Medulla oblongata (tissue), 1 donor: Measurements from ENCODE around the gene EDRF1.

Experiments used
- DNase-seq: peaks from one replicate; pipeline ENCODE4 v3.0.0-alpha.2; 2015; ENCODE audit errors: extremely low spot score

Gene EDRF1

DNA sequence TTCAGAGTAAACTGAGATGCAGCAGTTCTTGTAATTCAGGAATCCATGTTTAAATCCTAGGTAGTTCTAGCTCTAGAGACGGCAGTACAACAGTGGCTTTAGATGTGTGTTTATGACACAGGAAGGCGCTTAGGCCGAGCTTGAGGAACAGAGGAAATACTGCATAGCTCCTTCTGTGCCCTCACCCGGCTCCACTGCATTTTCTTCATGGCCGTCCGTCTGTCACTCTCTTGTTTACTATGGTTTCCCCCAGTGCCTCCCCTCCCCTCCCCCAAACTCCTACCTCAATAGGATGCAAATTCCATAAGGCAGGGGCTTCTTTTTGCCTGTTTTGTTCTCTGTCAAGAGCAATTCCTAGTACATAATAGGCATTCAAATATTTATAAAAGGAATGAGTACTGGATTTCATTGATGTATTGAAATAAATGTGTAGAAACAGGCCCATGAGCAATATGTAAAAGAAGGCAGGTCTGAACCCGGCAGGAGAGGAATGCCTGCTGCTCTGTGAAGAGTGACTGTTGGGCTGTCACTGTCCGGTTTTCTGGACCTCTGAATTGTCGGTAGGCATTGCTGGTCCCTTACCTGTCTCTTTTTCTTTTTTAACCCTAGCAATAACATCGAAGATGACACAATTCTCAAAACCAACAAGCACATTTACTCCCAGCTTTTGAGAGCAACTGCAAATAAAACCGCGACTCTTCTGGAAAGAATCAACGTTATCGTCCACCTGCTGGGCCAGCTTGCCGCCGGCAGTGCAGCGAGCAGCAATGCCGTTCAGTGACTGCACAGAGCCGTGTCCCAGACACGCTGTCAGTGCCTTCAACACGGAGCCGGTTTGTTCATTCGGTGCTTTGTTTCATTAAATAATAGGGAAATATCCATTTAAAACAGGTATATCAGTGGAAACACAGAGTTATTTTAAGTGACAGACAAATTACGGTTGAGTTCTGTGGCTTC, 43.5 kb downstream of the EDRF1 start:
- no peak for DNase-seq

DNA sequence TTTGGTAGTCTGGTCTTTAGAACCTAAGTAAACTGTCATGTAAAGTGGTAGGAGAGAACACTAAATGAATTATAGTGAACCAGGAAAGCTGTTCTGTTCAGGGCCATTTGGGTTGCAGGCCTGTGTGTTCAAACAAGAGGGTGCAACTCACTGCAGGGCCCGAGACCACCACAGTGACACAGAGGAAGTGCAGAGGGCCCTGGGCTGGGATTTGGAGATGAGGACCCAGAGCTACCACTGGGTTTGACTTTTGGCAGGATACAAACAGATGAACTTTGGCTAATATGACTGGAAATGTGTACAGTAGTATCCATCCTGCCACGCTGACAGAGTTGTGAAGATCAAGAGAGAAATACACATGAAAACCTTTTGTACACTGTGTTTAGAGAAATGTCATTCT, 46.3 kb downstream of the EDRF1 start:
- no peak for DNase-seq

DNA sequence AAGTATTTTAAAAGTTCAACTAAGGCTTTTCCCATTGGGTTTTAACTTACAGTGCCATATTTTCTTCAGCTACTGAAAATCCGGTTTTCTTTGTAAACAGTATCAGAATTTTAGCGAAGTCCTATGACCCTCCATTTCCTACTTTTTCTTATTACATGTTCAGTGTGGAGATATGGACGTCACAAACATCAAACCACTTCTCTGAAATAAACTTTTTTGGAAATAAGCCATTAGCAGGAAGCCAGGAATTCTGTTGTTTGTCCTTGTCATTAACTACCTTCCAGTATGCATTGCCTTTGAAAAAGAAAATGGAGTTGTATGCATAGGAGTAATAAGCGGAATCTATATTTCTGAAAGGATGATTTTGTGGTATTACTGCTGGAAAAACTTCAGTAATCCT, 47.0 kb downstream of the EDRF1 start:
- no peak for DNase-seq

DNA sequence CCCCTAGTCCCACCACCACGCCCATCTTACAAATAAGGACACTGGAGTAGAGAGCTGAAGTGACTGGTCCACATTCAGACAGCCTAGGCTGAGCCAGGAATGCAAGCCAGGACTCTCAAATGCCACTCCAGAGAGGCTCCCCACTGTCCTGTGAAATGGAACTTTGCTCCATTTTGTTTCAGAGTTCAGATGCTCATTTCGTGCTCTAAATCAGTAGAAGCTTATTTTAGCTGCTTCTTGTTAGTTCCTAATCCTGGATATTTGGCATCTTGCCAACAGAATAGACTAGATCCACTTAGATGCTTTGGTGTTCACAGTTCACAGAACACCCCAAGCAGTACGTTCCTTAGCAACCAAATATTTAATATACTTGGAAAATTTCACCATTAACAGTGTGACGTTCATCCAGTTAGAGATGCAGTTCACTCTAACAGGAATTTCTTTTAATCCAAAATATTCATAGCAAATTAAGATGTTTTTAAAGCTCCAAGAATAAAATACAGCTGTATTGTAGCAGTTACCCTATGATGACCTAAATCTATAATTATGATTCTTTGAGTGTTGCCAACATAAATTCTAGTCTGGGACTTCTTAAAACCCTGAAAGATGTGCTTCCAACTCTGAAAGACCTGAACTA, 48.8 kb downstream of the EDRF1 start:
- peak; percentile 49 for DNase-seq

DNA sequence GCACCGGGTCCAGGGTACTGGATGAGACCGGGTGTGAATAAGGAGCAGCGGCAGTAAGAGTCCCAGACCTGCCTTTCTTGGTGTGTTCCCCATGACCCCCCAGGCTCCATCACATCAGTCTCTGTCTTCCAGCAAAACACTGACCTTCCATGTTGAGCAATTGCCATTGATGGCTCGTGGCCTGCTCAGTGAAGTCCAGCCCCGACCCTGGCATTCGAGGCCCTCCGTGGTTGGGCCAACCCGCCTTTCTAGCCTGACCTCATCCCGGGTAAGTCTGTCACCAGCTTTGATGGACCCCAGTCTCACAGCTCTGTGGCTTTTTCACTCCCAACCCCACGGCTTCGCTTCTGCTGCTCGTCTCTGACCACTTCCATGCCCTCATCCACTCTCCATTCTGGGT, 49.7 kb downstream of the EDRF1 start:
- DNase-seq, result no peak

DNA sequence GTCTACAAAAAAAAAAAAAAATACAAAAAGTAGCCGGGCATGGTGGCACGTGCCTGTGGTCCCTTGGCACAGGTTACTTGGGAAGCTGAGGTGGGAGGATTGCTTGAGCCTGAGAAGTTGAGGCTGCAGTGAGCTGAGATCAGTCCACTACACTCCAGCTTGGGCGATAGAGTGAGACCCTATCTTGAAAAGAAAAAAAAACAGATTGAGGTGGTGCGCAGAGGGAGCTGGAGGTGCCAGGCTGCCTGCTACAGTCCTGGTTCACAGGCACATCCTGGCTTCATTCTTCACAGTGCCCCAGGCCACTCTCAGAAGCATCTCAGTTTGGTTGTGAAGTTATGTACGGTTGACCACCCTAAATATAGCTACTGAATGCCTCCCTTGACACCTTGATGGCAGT, 51.3 kb downstream of the EDRF1 start:
- no peak for DNase-seq

DNA sequence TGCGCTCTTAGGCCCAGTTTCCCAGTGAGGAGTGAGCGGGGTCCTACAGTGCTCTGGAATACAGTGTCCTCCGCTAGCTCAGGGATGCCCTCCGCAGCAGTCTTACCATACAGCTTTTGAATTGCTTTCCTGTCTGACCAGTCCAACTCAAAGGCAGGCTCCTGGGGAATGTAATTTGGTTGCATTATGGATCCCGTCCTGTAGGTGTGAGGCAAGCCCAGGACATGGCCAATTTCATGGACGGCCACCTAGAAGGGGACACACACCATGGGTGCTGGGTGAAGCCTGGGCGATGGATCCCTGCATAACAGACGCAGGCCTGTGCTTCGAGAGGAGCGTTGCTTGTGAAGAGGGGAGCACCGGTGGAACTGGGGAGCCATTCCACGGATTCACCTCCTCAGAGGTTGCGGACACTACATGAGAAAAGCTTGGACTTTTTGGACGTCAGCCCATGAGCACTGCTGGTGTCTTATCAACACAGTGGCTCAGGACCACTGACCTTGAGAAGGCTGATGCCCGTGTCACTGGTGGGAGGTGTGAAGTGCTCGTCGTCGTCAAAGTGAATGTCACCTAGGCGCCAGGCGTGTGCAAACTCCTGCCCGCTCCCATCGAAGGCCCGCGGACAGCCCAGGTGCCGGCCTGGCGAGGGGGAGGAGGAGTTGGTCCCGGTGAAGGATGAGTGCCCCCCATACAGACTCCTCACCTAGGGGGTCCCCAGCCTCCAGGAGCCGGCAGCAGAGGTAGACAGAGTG, 52.8 kb downstream of the EDRF1 start:
- no peak for DNase-seq

DNA sequence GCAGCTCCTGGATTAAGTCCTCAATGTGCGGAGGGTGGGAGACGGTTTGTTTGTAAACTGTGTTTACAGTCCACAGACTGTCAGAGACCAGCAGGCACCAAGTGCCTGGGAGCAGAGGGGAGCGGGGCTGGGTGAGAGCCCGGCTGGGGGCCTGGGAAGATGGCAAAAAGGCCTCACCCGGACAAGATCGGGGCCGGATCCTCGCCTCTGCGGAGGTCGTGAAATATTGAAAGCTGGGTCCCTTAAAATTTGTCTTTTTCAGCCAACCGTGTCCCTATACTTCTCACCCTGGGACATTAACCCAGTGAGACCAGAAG, 53.3 kb downstream of the EDRF1 start:
- DNase-seq, result no peak

DNA sequence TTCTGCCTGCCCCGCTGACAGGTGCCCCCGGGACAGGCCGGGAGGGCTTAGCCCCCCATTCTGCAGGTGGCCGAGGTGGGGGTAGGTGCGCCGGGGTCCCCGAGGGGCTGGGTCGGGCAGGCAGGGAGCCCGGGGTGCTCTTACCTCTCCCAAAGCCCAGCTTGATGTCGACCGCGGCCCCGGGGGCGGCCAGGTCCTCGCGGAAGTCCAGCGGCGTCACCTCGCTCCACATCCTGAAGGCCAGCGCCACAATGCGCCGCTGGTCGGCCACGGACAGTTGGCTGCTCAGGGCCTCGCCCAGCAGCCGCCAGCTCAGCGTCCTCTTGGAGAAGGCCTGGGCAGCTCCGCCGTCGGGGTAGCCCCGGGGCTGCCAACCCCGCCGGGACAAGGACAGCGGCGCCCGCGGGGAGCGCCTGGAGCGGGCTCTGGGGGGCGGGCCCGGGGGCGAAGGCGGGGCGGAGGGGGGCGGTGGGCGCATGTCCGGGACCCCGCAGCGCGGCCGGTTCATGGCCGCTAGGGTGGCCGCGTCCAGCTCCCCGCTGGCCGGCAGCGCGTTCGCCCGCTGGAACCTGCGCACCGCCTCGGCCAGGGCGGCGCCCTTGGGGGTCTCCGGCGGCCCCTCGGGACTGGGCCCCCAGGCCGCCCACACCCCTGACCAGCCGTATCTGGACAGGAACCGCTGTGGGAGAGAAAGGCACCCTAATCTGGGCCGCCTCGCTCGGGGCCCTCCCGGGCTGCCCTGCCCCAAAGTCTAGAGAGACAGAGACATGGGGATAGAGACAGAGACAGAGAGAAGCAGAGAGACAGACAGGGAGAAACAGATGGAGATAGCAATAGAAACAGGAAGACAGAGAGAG, 54.4 kb downstream of the EDRF1 start:
- no peak for DNase-seq

DNA sequence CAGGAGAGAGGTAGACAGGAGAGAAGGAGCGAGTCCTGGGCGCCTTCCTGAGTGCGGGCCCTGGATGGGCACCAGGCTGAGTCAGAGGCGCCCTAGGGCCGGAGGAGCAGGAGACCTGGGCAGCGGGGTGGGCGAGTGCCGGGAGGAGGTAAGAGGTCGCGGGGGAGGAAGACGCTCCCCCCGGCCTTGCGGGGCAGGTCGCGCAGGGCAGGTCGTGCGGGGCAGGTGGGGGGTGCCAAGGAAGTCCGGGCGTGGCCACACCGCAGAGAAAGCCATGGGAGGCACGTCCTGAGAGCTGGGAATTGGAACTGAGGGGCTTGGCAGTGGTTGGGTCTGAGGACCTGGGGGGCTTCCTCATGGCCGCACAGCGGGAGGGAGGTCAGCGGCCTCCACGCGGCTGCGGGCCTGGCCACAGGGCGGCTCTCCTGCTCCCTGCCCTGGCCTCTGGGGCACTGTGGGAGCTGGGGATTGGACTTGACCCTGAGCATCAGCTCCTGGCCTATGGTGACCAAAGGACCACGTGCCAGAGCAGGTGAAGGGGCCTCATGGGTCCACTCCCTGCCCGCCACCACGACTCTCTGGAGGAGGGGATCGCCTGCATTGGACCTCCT, 55.2 kb downstream of the EDRF1 start:
- DNase-seq, result no peak

DNA sequence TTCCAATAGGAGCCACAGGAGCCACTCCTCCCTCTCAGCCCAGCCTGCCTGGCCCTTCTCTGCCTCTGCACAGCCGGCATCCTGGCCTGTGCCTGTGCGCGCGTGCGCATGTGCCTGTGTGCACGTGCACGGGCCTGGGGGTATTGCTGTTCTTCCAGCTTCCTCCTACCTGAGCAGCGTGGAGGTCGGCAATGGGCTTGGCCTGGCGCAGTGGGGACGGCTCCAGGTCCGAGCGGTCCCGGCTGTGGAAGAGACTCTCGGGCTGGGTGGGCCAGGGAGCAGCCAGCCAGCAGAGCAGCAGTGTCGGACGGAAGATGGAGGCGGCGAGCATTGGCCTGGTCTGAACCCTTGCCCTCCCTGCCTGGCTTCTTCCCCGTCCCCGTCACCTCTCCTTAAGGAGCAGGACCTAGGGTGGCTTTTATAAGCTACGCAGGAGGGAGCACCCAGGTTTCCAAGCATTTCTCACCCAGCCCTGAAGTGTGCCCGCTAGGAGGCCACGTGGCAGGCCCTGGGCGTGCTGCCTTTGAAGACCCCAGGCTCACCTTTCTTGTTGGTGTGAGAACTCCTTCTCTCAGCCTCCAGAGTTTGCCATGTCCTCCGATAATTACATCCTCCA, 56.1 kb downstream of the EDRF1 start, which contains the start of gene MMP21:
MMP21 (minus strand) TSS at position 331 of the 616 bp plus-strand sequence; CDS start at position 331, 0 bp downstream.
- DNase-seq, result no peak

DNA sequence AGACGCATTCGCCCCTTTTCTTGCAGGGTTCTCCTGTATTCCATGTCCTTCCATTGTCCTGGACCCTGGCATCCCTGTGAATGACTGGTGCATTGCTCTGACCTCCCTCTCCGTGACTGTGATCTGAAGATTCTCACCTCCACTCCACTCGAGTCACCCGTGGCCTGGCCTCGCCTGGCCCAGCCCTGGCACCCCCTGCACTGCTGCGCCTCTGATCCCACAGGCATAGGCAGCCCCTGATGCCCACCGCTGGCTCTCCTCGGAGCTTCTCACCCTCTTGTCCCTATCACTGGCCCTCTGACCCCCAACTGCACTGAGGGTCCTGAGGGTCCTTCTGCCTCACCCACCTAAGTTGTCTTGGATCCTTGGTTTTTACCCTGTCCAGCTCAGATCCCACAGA, 58.3 kb downstream of the EDRF1 start:
- no peak for DNase-seq

DNA sequence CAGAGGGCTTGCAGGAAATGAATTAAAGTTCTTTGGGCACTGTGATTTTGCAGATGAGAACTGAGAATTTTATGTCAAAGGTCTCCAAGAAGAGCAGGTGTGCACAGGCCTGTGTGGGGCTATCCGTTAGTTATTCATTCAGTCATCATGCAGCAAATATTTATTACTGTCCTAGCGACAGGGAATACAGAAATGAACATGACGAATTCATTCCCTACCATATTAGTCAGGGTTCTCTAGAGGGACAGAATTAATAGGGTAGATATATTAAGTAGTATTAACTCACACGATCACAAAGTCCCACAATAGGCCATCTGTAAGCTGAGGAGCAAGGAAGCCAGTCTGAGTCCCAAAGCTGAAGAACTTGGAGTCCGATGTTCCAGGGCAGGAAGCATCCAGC, 59.0 kb downstream of the EDRF1 start:
- no peak for DNase-seq

DNA sequence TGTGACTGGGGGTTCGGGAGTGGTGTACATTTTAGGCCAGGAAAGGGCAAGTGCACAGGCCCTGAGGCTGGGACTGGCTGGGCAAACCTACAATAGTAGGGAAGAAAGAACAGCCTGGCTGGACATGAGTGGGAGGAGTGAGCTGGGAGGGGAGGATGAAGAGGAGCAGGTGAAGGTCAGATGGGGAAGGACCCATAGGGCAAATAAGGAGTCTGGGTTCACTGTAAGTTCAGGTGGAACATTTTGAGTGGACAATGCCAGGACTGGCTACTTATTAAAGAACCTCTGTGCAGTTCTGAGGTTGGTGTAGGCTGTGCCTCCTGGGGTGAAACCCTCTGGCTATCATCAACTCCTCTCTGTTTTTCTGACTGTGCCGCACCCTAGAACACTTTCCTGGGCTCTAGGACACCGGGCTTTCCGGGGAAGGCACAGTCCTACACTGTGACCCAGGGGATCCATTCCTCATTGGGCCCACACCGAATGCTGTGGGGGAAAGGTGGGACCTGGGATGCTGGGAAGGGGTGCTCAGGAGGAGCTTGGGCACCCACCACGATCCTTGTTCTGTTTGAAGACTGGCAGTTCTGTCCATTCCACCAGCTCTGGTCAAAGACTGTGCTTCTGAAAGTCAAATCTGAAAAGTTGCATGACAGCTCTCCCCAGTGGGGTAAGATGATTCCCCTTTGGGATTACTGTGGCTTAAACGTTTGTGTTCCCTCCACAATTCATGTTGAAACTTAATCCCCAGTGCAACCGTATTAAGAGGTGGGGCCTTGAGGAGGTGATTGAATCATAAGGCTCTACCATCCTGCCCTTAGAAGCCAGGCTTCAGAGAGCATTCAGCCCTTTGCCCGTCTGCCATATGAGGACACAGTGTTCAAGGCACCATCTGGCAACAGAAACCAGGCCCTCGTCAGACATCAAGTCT, 60.2 kb downstream of the EDRF1 start:
- DNase-seq, result no peak

DNA sequence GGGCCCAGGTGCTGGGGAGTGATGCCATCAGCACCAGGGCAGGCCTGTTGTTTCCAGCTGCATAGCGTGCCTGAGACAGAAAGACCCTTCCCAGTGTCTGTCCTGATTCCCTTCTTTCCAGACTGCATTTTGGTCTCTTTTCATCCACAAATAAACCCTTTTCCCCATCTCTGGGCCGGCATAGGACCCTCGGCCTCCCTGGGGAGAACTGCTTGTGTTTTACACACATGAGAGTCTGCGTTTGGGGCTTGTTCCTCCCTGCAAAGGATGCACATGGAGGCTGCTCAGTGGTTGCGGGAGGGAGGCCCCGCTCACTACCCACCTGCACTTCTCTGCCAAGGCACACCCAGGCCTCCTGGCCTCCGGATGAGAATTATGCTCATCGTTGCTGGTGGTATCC, 61.9 kb downstream of the EDRF1 start:
- DNase-seq, result no peak

DNA sequence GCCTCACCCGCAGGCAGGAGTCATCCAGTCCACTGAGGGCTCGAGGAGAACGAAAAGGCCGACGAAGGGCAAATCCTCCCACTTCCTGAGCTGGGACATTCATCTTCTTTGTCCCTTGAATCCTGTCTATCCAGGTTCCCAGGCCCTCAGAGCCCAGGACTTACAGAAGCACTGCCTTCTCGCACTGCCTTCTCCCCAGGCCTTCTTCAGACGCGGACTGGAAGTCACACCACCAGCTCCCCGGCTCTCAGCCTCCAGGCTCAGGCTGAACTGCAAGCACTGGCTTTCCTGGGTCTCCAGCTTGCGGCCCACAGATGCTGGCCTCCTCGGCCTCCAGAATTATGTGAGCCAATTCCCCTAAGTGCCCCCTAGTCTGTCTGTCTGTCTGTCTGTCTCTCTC, 62.5 kb downstream of the EDRF1 start:
- DNase-seq, result no peak

DNA sequence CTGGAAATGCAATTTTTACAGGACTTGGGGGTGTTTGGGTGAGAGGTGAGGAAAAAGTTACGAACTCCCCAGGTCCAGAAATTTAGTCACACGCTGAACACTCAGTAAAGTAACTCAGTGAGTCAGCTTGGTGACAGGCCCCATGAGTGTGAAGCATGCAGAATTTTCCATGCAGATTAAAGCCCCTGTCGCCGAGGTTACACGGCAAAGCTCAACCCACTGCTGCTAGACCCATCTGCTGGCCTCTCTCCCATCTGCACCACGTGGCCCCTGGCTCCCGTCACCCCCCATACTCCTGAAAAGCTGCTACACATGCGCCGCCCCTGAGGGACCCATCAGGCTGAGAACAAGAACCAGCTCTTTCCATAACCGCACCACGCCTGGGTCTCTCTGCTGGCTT, 63.1 kb downstream of the EDRF1 start:
- DNase-seq, result no peak

DNA sequence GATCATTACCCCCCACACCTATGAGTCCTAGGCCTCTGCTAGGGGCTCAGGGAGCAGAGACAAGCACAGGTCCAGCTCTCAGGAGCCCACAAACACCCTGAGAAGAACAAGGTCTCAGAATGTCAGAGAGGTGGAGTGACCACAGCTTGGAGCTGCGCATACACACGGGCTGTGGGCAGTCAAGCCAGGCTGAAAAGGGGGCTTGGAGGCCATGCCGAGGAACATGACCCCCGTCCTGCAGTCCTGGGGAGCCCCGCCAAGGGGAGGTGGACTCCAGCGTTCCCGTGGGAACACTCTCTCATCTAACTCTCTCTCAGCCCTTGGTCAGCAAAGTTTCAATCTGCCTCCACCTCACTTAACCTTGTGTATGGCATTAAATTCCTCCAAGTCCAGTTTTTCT, 63.9 kb downstream of the EDRF1 start:
- DNase-seq, result no peak

DNA sequence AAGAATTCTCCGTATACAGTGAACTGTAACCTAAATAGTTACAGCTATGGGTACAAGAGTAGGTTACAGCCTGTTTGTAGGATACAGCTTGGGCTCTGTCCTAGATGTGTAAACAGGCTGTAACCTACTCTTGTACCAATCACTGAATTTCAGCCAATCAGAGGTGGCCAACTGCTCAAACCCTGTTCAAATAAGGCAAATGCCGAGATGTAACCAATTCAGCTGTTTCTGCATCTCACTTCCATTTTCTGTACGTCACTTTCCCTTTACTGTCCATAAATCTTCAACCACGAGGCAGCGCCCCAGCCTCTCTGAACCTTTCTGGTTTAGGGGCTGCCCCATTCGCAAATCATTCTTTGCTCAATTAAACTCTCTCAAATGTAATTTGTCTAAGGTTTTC, 64.4 kb downstream of the EDRF1 start:
- no peak for DNase-seq

DNA sequence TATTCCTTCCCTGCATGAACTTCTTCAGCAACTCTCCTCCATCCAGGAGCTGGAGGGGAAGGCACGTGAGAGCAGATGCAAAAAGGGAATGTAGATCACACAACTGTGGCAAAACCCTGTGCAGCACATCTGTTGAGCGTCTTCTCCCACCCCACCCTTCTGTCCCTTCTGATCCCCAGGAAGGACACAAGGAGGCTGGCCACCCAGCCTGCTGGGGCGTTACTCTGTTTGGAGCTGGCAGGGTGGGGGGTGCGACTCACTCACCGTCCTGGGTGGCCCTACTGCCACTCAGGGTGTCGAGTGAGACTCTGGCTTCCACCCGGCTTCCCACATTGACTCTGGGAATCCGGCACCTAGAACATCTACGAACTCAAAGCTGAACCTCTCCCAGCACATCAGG, 66.3 kb downstream of the EDRF1 start:
- no peak for DNase-seq
